ENCODE measurements around the gene ZFP69. TPM values are rescaled to one million over a fixed set of nuclear protein-coding genes. Genes with fewer than 3 reads are reported as not detected.
A peak's percentile ranks its signal among the peaks of the same experiment; 100 is the strongest.

The ZFP69 gene
- total and polyA plus RNA-seq, 2 experiments from 2014 or later, result 1.3 to 2.3 TPM

DNA sequence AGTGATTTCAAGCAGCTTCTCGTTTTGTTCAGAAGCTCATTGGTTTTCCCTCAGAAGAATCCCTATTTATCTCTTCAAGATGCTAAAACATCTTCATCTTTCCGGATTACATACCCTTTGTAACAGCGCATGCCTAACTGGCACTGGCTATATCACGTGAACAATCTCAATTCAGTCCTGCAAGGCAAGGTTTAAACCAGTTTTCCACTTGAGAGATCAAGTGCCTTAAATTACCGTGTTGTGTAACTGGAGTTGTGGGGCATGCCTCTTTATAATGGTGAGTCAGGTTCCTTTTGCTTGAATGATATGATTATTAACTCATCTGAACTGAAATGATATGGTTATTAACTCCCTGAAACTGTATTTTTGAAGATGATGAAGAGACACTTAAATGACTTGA lies 37.8 kb upstream of the ZFP69 start:
- H3K36me3 ChIP-seq (replicated peaks; ENCODE audit: insufficient read depth, low read depth), result no peaks in the 10 kb centered on the region
- H3K4me3 ChIP-seq, result no peak overlapping the region
- DNase-seq (ENCODE audit: low spot score), result no peak
- H2AFZ ChIP-seq, result no peak overlapping the region
- no peak overlapping the region for H3K4me2 ChIP-seq
- H3K79me2 ChIP-seq, result no peaks in the 10 kb centered on the region
- H3K27ac ChIP-seq, result no peak overlapping the region
- H4K20me1 ChIP-seq (ENCODE audit: insufficient read depth, poor library complexity, severe bottlenecking), result no peaks in the 10 kb centered on the region
- no peaks in the 10 kb centered on the region for H3K27me3 ChIP-seq
- H3K4me1 ChIP-seq (ENCODE audit: insufficient read depth), result no peaks in the 10 kb centered on the region
- no peaks in the 10 kb centered on the region for H3K9me3 ChIP-seq (ENCODE audit: low read depth)
- no peak for TF ChIP-seq CTCF (IDR thresholded peaks at IDR 0.05; ENCODE audit: poor library complexity)
- no peak for TF ChIP-seq EZH2phosphoT487 (IDR thresholded peaks at IDR 0.05; ENCODE audit: low read depth, severe bottlenecking, unreplicated experiment)
- TF ChIP-seq EZH2 (IDR thresholded peaks at IDR 0.05; ENCODE audit: borderline replicate concordance), result no peak
- no peaks in the 10 kb centered on the region for H3K9me2 ChIP-seq (replicated peaks; ENCODE audit: insufficient read depth)
- 92% methylated on average over 5 of the region's 5 CpGs for WGBS (ENCODE audit: low lambda C conversion rate, missing lambda C conversion rate)

DNA sequence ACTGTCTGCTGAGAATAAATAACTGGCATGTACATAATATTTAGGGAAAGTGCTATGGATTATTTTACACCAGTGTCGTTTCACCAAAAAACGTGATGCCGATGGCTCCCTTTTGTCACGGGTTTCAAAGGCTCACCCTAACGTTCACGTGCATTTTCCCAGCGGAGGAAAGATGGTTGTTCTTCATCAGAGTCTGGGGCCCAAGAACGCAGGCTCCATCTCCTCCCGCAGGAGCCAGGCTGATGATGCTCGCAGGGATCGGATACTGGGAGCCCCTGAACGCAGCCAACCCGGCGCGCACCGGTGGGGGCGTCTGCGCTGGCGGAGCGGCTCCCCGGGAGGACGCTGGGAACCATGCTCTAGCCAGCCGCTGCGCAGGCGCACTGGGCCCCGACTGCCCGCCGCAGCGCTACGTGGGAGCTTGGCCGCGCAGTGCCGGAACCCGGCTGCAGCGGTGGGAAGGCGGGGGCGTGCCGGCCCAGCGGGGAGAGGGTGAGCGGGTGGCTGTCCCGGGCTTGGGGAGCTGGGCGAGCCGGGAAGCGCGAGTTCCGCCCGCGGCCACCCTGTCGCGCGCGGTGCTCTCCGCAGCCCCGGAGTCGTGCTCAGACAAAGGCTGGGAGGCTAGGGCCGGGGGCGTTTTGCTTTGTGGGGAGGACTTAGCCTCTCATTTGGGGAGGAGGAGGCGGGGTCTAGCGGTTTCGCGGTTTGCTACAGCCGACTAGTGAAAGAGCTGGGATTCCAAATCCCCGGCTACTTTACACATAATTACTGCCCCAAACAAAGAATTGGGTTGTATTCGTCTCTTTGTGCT lies 27.2 kb upstream of the ZFP69 start, which contains the start of gene ZFP69B:
Gene ZFP69B, plus strand, starts transcription at position 793 of the 811 bp plus-strand sequence. CDS start 486 bp downstream, outside the sequence.
- Histone ChIP-seq H3K27me3 (no peaks in the 10 kb centered on the region), H3K4me1 (ENCODE audit: insufficient read depth) (no peaks in the 10 kb centered on the region), H3K27ac (peak within 1 kb of the TSS; percentile 85), H3K4me2 (peak within 1 kb of the TSS; percentile 90), H3K9me2 (replicated peaks; ENCODE audit: insufficient read depth) (no peaks in the 10 kb centered on the region), H2AFZ (peak within 1 kb of the TSS; percentile 98), H4K20me1 (ENCODE audit: insufficient read depth, poor library complexity, severe bottlenecking) (no peaks in the 10 kb centered on the region), H3K4me3 (peak within 1 kb of the TSS; percentile 79), H3K9me3 (ENCODE audit: low read depth) (peaks cover 10% of the 10 kb centered on the region), H3K36me3 (replicated peaks; ENCODE audit: insufficient read depth, low read depth) (no peaks in the 10 kb centered on the region), H3K79me2 (peaks cover 4% of the 10 kb centered on the region)
- TF ChIP-seq CTCF (IDR thresholded peaks at IDR 0.05; ENCODE audit: poor library complexity) (no peak), EZH2phosphoT487 (IDR thresholded peaks at IDR 0.05; ENCODE audit: low read depth, severe bottlenecking, unreplicated experiment) (no peak), EZH2 (IDR thresholded peaks at IDR 0.05; ENCODE audit: borderline replicate concordance) (no peak)
- WGBS (ENCODE audit: low lambda C conversion rate, missing lambda C conversion rate), result 1% methylated on average over 56 of the region's 64 CpGs
- DNase-seq (ENCODE audit: low spot score), result peak; percentile 97

GRCh38 chr1:40450495-40451237 lies 26.4 kb upstream of the ZFP69 start:
- DNase-seq (ENCODE audit: low spot score), result peak; percentile 37
- Histone ChIP-seq H3K27ac (peak overlapping the region; percentile 85), H3K4me3 (peak overlapping the region; percentile 79), H3K36me3 (replicated peaks; ENCODE audit: insufficient read depth, low read depth) (no peaks in the 10 kb centered on the region), H3K9me3 (ENCODE audit: low read depth) (peaks cover 15% of the 10 kb centered on the region), H4K20me1 (ENCODE audit: insufficient read depth, poor library complexity, severe bottlenecking) (no peaks in the 10 kb centered on the region), H3K4me1 (ENCODE audit: insufficient read depth) (no peaks in the 10 kb centered on the region), H3K27me3 (no peaks in the 10 kb centered on the region), H3K4me2 (peak overlapping the region; percentile 90), H2AFZ (peak overlapping the region; percentile 98), H3K9me2 (replicated peaks; ENCODE audit: insufficient read depth) (no peaks in the 10 kb centered on the region), H3K79me2 (peaks cover 4% of the 10 kb centered on the region)
- 14% methylated on average over 22 of the region's 22 CpGs for WGBS (ENCODE audit: low lambda C conversion rate, missing lambda C conversion rate)
- TF ChIP-seq EZH2phosphoT487 (IDR thresholded peaks at IDR 0.05; ENCODE audit: low read depth, severe bottlenecking, unreplicated experiment) (no peak), CTCF (IDR thresholded peaks at IDR 0.05; ENCODE audit: poor library complexity) (no peak), EZH2 (IDR thresholded peaks at IDR 0.05; ENCODE audit: borderline replicate concordance) (no peak)
